Prostate gland (tissue), 2 donors: ENCODE measurements around the gene NXPE2. TPM values are rescaled to one million over a fixed set of nuclear protein-coding genes. Genes with fewer than 3 reads are reported as not detected.

Experiments used
- DNase-seq: peaks from one replicate; pipeline ENCODE4 v3.0.0-alpha.2; 2019; ENCODE audit warnings: low spot score
- H3K27ac ChIP-seq, 2 donors: fragments of 200-600 bp; sonication (generic); 2 replicates each; pipeline ENCODE4 v1.5.1; 2017 to 2019
- H3K27me3 ChIP-seq: fragments of 200-600 bp; sonication (generic); replicated peaks from 2 replicates; pipeline ENCODE4 v1.5.1; 2019; ENCODE audit not compliant: insufficient read depth
- H3K36me3 ChIP-seq, 2 donors: fragments of 200-600 bp; sonication (generic); 1 replicate in 1 of 2; 2 replicates in 1 of 2; pipeline versions ENCODE4 v1.5.1 to v1.8.1; 2017 to 2019
- H3K4me1 ChIP-seq: fragments of 200-600 bp; sonication (generic); replicated peaks from 2 replicates; pipeline ENCODE4 v1.5.1; 2019
- H3K4me3 ChIP-seq, 2 donors: fragments of 200-600 bp; sonication (generic); 2 replicates each; pipeline ENCODE4 v1.5.1; 2017 to 2019
- H3K9me3 ChIP-seq: fragments of 200-600 bp; sonication (generic); 2 replicates; pipeline ENCODE4 v1.5.1; 2017
- POLR2A ChIP-seq: fragments of 450-650 bp; IDR thresholded peaks from one replicate; pipeline ENCODE4 v1.6.1; 2016; ENCODE audit warnings: antibody characterized with exemption, mild to moderate bottlenecking
- POLR2AphosphoS5 ChIP-seq: sonication (generic); formaldehyde crosslinking; IDR thresholded peaks from one replicate; pipeline ENCODE4 v1.6.1; 2017; ENCODE audit warnings: antibody characterized with exemption
- WGBS: methylation state at CpG from one replicate; pipeline ENCODE4 v1.1.5; 2018; 5-methylcytosine and 5-hydroxymethylcytosine counted together
- intact Hi-C: fragments of 100-400 bp; cut with DNase I; formaldehyde crosslinking; loops from one replicate; pipeline ENCODE4 v1.14.2; 2022
- total RNA-seq, 2 donors: library from RNA; depleted of rRNA; stranded (reverse); fragments of >200 nt; gene quantifications; one replicate each; pipeline ENCODE4 v1.1.0, GENCODE V29; 2016
- TF ChIP-seq, protein P1 (sequence below), 4 experiments: fragments of 200-600 bp in 2 of 4; fragments of 450-650 bp in 2 of 4; sonication (generic) in 2 of 4; IDR thresholded peaks; 1 replicate in 3 of 4; 2 replicates in 1 of 4; pipeline ENCODE4 v1.5.1; 2016 to 2019; ENCODE audit warnings: antibody characterized with exemption in 4 of 4, mild to moderate bottlenecking in 2 of 4, moderate library complexity in 2 of 4

The NXPE2 gene
- total RNA-seq, 2 donors from 2014 or later = 0.62 to 0.68 TPM

DNA sequence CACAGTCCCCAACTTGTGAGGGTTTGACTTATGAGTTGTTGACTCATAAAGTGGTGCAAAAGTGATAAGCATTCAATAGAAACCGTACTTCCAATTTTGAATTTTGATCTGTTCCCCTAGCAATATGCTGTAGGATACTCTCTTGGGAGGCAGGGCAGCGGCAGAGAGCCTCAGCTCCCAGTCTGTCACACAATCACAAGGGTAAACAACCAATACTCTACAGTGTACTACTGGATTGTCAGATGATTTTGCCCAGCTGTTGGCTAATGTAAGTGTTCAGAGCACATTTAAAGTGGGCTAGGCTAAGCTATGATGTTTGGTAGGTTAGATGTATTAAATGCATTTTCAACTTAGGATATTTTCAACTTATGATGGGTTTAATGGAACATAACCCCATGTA is 13.7 kb upstream of the NXPE2 start:
- no peak overlapping the region for H3K4me3 ChIP-seq
- no peaks in the 10 kb centered on the region for H3K36me3 ChIP-seq
- intact Hi-C loops = no loop called here
- DNase-seq = no peak
- H3K27me3 ChIP-seq = no peaks in the 10 kb centered on the region
- TF ChIP-seq POLR2A (no peak), POLR2AphosphoS5 (no peak)
- TF ChIP-seq, protein P1, sequence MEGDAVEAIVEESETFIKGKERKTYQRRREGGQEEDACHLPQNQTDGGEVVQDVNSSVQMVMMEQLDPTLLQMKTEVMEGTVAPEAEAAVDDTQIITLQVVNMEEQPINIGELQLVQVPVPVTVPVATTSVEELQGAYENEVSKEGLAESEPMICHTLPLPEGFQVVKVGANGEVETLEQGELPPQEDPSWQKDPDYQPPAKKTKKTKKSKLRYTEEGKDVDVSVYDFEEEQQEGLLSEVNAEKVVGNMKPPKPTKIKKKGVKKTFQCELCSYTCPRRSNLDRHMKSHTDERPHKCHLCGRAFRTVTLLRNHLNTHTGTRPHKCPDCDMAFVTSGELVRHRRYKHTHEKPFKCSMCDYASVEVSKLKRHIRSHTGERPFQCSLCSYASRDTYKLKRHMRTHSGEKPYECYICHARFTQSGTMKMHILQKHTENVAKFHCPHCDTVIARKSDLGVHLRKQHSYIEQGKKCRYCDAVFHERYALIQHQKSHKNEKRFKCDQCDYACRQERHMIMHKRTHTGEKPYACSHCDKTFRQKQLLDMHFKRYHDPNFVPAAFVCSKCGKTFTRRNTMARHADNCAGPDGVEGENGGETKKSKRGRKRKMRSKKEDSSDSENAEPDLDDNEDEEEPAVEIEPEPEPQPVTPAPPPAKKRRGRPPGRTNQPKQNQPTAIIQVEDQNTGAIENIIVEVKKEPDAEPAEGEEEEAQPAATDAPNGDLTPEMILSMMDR (IDR thresholded peaks at IDR 0.05) = no peak
- H3K4me1 ChIP-seq = no peaks in the 10 kb centered on the region
- no peaks in the 10 kb centered on the region for H3K9me3 ChIP-seq
- 48% methylated on average over 2 of the region's 2 CpGs for WGBS
- no peak overlapping the region for H3K27ac ChIP-seq

DNA sequence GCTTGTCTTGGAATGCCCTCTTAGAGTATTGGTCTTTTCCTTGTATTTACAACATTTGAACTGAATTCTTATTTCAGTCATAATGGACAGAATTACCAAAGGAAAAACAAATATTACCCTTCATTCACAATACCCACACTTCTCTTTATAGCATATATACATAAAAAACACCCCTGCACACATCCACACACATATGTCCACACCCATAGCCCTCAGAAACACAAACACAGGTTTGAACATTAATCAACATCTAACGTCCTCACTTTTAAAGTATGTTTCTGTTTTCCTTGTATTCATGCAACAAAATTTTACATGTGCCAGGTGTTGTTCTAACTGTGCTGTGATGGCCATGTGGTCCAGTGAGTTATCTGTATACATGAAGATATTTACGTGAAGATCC is 11.6 kb upstream of the NXPE2 start:
- DNase-seq = no peak
- no peaks in the 10 kb centered on the region for H3K4me1 ChIP-seq
- WGBS = 61% methylated on average over 2 of the region's 2 CpGs
- no peak overlapping the region for H3K27ac ChIP-seq
- TF ChIP-seq POLR2A = no peak
- TF ChIP-seq, protein P1 (IDR thresholded peaks at IDR 0.05) = no peak
- TF ChIP-seq POLR2AphosphoS5 = no peak
- H3K27me3 ChIP-seq = no peaks in the 10 kb centered on the region
- intact Hi-C loops = no loop called here
- H3K9me3 ChIP-seq = no peaks in the 10 kb centered on the region
- H3K36me3 ChIP-seq = no peaks in the 10 kb centered on the region
- no peak overlapping the region for H3K4me3 ChIP-seq

DNA sequence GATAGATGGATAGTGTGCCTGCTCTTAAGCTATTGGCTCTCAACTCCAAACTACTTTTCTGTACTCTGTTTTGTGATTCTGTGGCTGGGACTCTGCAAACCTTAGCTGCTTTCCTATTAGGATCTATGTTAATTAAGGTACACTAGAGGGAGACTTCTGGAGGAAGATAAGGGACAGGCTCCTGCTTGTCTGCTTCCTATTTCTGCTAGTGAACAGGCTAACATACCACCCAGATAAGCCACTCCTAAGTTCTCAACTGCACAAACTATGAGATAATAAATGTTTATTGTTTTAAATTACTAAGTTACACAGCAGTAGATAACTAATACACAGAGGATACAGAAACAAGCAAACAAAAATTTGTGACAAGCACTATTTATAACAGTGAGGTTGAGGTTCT is 10.2 kb upstream of the NXPE2 start:
- no peak for DNase-seq
- H3K4me3 ChIP-seq = no peak overlapping the region
- no peaks in the 10 kb centered on the region for H3K9me3 ChIP-seq
- H3K27ac ChIP-seq = no peak overlapping the region
- intact Hi-C loops = no loop called here
- H3K27me3 ChIP-seq = no peaks in the 10 kb centered on the region
- H3K36me3 ChIP-seq = no peaks in the 10 kb centered on the region
- no peaks in the 10 kb centered on the region for H3K4me1 ChIP-seq
- TF ChIP-seq, protein P1 (IDR thresholded peaks at IDR 0.05) = no peak
- no peak for TF ChIP-seq POLR2AphosphoS5
- no peak for TF ChIP-seq POLR2A

DNA sequence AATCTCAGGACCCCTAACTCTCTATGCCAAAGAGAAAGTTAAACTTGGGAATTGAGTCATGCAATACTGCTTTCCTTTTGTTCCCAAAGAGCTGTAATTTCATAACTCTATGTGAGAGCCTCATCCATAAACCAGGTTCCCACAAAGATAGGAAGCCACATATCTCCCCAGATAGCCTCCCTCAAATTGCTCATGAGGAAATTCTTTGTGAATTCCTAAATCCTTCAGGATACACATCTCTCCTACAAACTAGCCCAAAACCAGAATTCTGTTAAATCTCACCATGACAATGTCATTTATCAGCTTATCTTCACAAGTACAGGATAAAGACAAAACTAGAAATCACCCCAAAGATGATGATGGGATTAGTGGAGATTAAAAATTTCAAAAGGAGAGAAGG is 4.7 kb upstream of the NXPE2 start:
- no peak for DNase-seq
- TF ChIP-seq, protein P1 (IDR thresholded peaks at IDR 0.05) = no peak
- no peak for TF ChIP-seq POLR2A
- no peak for TF ChIP-seq POLR2AphosphoS5
- Histone ChIP-seq H3K4me3 (no peak overlapping the region), H3K4me1 (no peaks in the 10 kb centered on the region), H3K36me3 (no peaks in the 10 kb centered on the region), H3K27me3 (no peaks in the 10 kb centered on the region), H3K27ac (no peak overlapping the region), H3K9me3 (no peaks in the 10 kb centered on the region)
- intact Hi-C loops = no loop called here

DNA sequence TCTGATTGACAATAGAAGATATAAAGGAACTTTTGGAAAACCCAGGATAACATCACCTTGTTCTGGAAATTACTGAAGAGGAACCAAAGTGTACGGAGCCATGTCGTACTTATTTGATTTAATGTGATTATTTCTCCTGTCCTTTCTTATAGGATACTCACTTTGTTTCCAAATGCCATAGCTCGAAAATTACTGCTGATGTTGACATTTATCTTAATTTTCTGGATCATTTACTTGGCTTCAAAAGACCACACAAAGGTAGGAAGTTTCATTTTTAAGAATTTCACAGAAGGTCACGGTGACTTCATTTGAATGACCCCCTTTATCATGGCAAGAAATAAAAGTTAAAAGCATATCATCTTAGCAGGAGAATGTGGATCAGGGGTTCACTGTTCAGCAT is 1.2 kb downstream of the NXPE2 start:
- Histone ChIP-seq H3K4me3 (no peak overlapping the region), H3K9me3 (no peaks in the 10 kb centered on the region), H3K4me1 (no peaks in the 10 kb centered on the region), H3K36me3 (no peaks in the 10 kb centered on the region), H3K27ac (no peak overlapping the region), H3K27me3 (no peaks in the 10 kb centered on the region)
- intact Hi-C loops = no loop called here
- DNase-seq = no peak
- WGBS = 79% methylated on average over 4 of the region's 4 CpGs
- TF ChIP-seq POLR2A = no peak
- TF ChIP-seq, protein P1 (IDR thresholded peaks at IDR 0.05) = no peak
